GM23338 (cell line): ENCODE results near the gene LRP1B.

Experiments used
- CTCF ChIP-seq, 2 experiments: fragments of 200-600 bp in 1 of 2; sonication (generic) in 1 of 2; conservative IDR thresholded peaks; 2 replicates each; pipeline versions ENCODE4 v1.5.1 to v1.6.1; 2016 to 2017; ENCODE audit warnings: antibody characterized with exemption in 2 of 2, low read depth in 2 of 2, mild to moderate bottlenecking in 2 of 2, moderate library complexity in 1 of 2
- ETS1 ChIP-seq: IDR thresholded peaks from 2 replicates; pipeline ENCODE4 v1.6.1; 2016; ENCODE audit warnings: antibody characterized with exemption
- EZH2 ChIP-seq: fragments of 200-600 bp; sonication (generic); IDR thresholded peaks from one replicate; pipeline ENCODE4 v1.8.0; 2017; ENCODE audit warnings: antibody characterized with exemption, mild to moderate bottlenecking, low read depth; ENCODE audit not compliant: unreplicated experiment
- EZH2phosphoT487 ChIP-seq: fragments of 200-600 bp; sonication (generic); IDR thresholded peaks from one replicate; pipeline ENCODE4 v1.8.1; 2018; ENCODE audit warnings: antibody characterized with exemption; ENCODE audit not compliant: unreplicated experiment
- JUNB ChIP-seq: IDR thresholded peaks from one replicate; pipeline ENCODE4 v1.6.1; 2016; ENCODE audit warnings: antibody characterized with exemption; ENCODE audit not compliant: unreplicated experiment
- POLR2AphosphoS5 ChIP-seq: IDR thresholded peaks from 2 replicates; pipeline ENCODE4 v1.6.1; 2016; ENCODE audit warnings: antibody characterized with exemption, low read depth
- REST ChIP-seq: IDR thresholded peaks from one replicate; pipeline ENCODE4 v1.6.1; 2018; ENCODE audit warnings: antibody characterized with exemption; ENCODE audit not compliant: unreplicated experiment

GRCh38 chr2:140627136-140627535 is 1503.7 kb downstream of the LRP1B start:
- TF ChIP-seq CTCF (conservative IDR thresholded peaks at IDR 0.05; ENCODE audit: low read depth in 2 of 2) (no peak), EZH2 (no peak), POLR2AphosphoS5 (no peak), EZH2phosphoT487 (no peak), ETS1 (no peak), REST (no peak), JUNB (no peak)
